Brain pericyte (primary cell): ENCODE measurements around the gene CEP85.

Experiments used
- DNase-seq: peaks from one replicate; pipeline ENCODE4 v3.0.0-alpha.2; 2012; ENCODE audit warnings: low read depth, low spot score

The CEP85 gene

DNA sequence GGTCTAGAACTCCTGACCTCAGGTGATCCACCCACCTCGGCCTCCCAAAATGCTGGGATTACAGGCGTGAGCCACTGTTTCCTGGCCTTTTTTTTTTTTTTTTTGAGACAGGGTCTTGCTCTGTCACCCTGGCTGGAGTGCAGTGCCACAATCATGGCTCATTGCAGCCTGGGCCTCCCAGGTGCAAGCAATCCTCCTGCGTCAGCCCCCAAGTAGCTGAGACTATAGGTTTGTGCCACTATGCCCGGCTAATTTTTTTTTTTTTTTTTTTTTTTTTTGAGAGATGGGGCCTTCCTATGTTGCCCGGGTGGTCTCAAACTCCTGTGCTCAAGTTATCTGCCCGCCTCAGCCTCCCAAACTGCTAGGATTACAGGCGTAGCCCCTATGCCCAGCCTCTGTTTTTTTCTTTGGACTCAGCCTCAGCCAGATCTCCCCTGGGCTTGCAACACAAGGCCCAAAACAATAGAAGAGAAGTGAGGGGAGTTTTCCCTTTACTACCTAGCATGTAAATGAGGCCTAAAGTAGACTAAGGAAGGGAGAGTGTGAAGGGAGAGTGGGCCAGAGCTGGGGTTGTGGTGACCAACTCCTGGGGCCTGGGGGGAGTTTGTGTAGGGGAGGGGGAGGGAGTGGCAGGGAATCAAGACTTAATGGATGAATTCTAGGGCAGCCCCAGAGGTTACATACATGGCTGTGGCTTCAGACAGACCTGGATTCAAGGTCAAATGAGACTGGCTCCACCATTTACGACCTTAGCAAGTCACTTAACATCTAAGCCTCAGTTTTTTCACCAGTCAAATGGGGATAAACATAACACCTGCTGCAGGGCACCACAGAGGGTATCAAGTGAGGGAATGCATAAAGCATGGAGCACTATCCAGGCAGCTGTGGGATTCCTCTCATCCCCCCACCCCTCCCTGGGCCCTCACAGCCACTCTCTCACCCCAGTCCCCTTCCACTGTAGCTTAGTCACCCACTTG lies 82.2 kb downstream of the CEP85 start:
- DNase-seq, result no peak

DNA sequence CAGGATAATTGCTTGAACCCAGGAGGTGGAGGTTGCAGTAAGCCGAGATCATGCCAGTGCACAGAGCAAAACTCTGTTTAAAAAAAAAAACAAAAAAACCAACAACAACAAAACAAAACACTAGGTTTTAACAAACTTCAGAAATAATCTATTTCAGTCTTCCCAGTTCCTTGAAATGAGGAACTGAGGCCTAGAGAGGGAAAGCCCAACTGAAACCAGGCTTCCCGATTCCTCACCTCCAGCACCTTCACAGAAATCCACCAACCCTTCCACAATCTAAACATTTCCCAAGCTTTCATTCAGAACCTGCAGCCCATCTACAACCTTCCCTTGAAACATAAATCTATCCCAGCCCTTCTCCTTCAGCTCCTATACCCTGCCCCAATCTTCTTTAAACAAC lies 83.1 kb downstream of the CEP85 start:
- DNase-seq, result no peak

DNA sequence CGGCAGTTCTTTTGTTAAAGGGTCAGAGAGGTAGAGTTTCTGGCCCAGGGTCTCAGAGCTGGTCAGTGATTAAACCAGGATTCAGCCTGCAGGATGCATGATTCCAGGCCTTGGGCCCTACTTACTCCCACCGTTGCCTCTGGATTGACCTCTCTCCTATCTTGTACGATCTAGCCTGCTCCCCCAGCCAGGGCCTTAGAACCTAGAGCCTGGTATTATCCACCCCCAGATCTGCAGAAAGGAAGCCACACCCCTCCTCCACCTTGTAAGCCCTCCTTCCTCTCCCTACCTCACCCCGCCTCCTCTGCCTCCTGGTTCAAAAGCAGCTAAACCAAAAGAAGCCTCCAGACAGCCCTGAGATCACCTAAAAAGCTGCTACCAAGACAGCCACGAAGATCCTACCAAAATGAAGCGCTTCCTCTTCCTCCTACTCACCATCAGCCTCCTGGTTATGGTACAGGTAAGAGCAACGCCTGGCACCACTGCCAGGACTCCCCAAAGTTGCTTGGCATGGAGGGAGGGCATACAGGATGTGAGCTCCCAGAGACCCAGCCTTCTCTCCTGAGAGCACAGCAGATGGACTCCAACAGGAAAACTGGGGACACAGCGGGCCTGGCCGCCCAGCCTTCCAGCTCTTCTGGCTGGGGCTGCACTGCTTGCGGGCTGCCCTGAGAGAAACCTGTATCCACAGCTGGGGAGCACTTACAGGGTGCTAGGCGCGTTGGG lies 83.8 kb downstream of the CEP85 start, which contains the start of gene CD52:
Gene CD52, plus strand, starts transcription at position 347 of the 726 bp plus-strand sequence. Its CDS starts 60 bp downstream, at position 407.
- no peak for DNase-seq

DNA sequence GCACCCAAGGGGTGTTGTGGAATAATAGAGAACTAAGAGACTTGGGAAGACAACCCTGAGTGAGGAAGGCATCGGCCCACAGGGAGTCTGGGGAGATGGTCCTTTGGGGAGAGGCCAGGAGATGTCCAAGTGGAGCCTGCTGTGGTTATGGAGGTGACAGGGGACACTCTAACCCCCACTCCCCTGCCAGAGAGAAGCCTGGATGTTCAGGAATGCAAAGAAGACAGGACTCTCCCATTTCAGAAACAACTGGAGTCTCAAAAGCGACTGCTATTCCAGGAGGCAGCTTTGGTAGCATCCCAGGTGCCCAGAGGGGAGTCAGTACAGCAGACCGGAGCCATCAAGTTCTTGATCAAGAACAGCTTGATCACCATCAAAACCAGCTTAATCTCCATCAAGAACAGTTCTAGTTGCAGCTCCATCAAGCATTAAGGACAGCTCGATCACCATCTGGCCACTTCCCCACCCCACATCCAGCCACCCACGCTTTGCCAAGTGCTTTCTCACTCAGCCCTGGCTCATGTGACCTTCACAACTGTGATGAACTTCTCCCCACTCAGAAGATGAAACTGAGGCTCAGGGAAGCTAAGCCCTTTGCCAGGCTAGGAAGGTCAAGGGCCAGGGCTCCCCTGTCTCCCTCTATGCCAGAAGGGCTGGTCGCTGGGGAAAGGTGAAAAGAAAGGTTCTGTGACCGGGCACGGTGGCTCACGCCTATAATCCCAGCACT lies 84.5 kb downstream of the CEP85 start:
- DNase-seq, result no peak

DNA sequence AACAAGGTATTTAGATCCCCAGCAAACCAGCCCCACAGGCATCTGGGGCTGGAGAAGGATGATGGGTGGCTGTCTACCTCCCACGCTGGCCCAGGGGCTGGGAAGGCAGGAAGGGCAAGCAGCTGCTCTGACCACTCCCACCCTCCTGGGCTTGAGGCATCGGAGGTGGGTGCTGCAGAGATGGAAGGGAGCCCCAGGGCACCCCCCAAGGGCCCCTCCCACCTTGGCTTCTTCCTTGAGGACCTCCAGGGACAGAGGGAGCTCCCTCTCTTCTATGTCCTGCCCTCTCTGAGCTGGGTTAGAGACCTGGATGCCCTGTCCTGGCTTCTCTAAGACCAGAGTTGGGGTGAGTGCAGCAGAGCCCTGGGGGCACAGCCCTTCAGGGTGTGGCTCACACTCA lies 86.9 kb downstream of the CEP85 start:
- DNase-seq, result no peak

DNA sequence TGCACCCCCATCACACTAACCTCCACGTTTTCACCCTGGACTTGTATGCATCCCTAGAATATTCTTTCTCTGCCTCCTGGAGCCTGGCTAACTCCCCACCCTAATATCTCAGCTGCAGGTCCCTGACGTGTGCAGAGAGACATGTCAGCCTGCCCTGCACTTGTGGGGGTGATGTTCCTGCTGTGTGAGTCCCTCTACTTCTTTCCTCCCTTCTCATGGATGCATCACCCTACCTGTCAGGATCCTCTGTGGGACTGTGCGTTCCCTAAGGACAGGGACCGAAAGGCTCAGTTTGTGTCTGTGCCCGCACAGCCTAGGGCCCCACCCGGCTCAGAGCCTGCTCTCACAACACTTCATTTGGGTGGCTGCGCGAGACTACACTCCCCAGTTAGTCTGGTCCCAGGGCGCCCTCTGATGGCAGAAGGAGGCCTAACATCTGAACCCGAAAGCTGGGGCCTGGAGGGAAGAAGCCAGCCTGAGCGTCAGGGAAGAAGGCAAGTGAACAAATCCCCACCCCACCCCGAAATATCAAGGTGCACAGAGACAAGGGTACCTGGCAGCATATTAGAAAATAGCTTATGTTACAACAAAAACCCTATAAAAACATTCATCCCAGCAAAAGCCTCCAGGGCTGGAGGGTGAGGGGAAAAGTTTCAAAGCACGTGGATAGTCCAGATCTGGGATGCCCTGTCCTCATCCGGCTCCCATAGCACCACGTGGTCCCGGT lies 87.5 kb downstream of the CEP85 start:
- peak; percentile 53 for DNase-seq

DNA sequence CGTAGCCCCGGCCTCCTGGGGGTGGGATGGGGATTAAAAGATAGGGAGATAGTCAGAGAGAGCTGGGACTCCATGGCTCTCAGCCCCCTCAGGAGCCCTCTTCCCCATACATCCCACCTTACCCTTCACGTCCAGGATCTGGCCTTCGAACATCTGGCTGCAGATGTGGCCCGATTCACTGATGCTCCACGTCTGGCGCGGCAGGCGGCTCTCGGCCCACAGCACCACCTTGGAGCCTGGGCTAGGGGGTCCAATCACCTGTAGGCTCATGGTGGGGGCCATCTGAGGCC lies 88.0 kb downstream of the CEP85 start:
- DNase-seq, result no peak

DNA sequence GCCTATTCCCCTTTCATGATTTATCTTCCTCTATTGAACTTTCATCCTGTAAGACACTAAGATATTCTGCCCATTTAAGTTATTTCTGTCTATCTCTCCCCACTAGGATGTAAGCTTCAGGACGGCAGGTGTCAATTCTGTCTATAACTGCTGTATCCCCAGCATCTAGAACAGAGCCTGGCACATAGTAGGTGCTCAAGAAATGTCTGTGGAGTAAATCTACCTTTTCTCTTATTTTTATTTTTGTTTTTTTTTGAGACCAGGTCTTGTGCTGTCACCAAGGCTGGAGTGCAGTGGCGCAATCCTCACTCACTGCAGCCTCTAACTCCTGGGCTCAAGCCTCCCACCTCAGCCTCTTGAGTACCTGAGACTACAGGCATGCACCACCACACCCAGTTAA lies 89.4 kb downstream of the CEP85 start:
- no peak for DNase-seq

DNA sequence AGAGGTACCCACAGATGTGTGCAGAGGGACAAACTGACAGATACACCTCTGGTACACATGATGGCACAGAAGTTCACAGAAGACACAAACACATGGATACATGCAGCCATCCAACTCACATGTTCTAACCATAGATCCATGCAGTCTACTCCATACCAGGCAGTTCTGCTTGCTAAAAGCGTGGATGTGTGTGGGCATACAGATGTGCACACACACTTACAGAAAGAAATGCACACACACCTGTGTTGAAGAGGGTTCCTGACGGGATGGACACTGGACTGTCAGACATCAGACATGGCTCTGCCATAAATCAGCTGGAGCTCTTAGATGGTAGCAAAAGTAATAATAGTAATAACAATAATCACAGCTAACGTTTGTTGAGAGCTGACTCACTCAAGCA lies 90.5 kb downstream of the CEP85 start:
- DNase-seq, result no peak

DNA sequence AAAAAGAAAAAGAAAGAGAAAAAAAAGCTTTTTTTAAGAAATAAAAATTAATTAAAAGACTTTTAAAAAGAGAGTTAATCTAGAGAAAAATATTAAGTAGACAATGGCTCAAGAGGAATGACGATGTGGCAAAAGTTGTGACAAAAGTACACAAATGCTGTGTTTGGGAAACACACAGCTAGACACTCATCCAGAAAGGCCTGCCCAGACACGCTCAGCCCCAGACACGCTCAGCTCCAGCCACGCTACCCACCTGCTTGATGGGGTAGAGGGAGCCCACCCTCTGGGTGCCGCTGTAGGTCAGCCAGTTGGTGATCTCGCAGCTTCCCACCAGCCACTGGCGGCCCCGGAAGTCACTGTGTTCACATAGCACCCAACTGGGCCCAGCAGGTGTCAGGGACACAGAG lies 94.0 kb downstream of the CEP85 start:
- no peak for DNase-seq
